GM21367 (cell line): ENCODE results near the gene TMEM59.
"Not testable (repeated sequence)": the region's sequence is repeated elsewhere in the genome, so short reads cannot be mapped to it uniquely, and the experiment has no call there.

Experiments
- ATAC-seq: cut with Tn5 transposase; IDR thresholded peaks from one replicate; pipeline ENCODE4 v1.9.1; 2021; ENCODE audit not compliant: unreplicated experiment

TMEM59 gene

GRCh38 chr1:54013393-54014008 is 39.5 kb downstream of the TMEM59 start:
- ATAC-seq: no peak

DNA sequence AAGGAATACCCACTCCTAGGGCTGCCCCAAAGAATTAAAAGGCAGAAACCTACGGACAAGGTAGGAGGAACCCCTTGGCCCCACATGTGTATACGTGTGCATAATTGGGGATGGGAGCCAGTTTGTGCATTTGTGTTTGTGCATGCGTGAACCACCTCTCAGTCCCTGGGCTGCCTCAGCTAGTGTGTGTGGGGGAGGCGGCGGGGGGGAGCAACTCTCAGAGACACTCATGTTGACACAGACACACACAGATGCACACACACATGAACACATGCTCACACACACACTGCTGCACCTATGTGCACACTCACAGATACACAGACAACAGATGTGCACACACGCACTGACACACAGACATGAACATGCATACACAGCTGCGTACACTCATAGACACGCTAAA is 40.1 kb downstream of the TMEM59 start:
- no peak for ATAC-seq

- ATAC-seq: no peak
Measured at GRCh38 chr1:54012008-54012325, 41.0 kb downstream of the TMEM59 start.

- no peak for ATAC-seq
Measured at GRCh38 chr1:54011316-54012007, 41.5 kb downstream of the TMEM59 start.

DNA sequence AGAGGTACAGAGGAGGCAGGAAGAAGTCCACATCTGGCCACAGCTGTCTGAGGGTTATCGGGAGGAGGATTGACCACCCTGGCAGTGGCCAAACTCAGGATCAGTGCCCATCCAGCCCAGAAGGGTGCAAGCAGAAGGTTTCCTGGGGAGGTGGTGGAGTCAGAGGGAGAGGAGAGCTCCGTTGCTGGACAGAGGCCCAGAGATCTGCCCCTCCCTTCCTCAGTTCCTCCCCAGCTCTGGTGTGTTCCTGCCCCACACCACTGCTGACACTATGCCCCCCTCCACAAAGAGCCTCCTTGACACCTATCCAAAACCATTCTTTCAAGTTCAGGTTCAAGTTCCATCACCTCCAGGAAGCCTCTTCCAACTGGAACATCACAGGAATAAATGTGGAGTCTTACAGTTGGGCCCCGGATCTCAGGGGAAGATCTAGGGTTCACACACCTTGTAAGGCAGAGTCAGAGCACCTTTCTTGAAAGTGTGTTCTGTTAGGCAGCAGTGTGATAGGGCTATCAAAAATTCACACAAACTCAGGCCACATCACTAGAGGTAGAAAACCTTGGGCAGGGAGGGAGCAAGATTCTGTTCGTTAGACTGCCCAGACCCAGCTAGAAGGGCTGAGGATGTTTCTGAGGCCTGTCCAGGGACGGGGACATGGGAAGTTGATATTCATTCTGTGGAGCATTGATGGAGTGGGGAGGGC is 42.4 kb downstream of the TMEM59 start:
- no peak for ATAC-seq

- ATAC-seq: no peak
Measured at GRCh38 chr1:54009406-54009805, 43.6 kb downstream of the TMEM59 start.

DNA sequence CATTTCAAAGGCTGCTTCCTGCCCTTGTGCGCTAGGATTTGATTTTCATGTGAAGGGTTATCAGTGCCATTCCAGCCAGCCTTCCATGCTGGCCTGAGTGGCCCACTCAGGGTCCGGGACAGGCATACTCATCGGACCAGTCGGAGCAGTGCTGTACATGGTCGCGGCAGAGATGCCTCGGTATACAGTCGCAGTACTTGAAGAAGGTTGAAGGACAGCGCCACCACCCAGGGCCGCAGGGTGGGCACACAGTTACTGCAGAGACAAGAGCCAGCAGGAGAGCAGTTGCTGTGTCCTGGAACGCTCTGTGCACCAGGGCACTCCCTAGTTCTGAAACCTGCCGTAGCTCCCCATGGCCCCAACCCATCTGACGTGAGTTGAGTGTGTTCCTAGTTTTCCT is 44.1 kb downstream of the TMEM59 start:
- no peak for ATAC-seq

DNA sequence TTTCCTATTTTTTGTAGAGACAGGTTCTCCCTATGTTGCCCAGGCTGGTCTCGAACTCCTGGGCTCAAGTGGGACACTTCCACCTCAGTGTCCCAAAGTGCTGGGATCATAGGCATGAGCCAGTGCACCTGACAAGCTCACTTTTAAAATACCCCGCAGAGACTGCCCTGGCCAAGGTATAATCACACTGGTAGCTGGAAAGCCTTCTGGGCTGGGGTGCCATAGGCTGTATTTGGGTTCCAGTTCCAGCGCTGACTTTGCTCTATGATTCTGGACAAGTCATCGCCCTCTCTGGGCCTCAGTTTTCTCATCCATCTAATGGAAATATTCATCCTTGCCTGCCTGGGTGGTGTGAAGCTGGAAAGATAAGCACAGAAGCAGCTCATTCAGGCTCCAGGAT is 45.4 kb downstream of the TMEM59 start:
- ATAC-seq: no peak

DNA sequence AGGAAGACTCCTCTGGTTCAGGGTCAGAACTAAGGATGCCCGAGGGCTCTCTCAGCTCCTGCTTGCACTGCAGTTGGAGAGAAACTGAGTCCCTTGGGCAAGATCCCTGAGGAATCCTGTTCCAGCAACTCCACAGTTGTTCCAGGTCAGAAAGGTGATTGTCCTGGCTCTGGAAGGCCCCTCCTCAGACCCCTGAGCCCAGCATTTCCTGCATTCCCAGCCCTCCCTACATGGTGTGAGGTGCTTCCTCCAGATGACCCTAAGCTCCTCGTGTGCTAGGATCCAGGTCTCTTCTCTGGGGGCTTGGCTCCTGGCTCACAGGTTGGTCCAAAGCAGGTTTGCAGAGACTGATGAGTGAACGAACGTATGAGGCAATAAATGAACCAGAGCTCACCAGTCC is 46.5 kb downstream of the TMEM59 start:
- no peak for ATAC-seq

DNA sequence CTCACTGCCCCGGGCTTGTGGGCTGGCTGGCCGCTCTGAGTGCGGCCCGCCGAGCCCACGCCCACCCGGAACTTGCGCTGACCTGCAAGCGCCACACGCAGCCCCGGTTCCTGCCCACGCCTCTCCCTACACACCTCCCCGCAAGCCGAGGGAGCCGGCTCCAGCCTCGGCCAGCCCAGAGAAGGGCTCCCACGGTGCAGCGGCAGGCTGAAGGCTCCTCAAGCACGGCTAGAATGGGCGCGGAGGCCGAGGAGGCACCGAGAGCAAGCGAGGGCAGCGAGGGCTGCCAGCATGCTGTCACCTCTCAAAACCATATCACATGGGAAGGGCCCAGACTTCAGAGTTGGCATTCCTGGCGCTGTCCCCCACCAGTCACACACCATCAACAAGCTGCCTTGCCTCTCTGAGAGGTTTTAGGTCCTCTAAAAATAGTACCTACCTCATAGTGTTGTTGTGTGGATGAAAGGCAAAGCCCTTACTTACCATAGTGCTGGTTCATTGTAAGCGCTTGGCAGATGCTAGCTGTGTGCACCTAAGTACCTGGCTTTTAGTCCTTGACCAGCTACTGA is 48.4 kb downstream of the TMEM59 start:
- no peak for ATAC-seq

DNA sequence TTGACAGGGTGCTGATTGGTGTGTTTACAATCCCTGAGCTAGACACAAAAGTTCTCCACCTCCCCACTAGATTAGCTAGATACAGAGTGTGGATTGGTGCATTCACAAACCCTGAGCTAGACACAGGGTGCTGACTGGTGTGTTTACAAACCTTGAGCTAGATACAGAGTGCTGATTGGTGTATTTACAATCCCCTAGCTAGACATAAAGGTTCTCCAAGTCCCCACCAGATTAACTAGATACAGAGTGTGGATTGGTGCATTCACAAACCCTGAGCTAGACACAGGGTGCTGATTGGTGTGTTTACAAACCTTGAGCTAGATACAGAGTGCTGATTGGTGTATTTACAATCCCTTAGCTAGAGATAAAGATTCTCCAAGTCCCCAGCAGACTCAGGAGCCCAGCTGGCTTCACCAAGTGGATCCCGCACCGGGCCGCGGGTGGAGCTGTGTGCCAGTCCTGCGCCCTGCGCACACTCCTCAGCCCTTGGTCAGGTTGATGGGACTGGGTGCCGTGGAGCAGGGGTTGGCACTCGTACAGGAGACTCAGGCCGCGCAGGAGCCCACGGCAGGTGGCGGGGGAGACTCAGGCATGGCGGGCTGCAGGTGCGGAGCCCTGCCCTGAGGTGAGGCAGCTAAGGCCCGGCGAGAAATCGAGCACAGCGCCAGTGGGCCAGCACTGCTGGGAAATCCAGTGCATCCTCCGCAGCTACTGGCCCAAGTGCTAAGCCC is 49.1 kb downstream of the TMEM59 start:
- ATAC-seq: not testable (repeated sequence)

- ATAC-seq: no peak
Measured at GRCh38 chr1:54003249-54003646, 49.8 kb downstream of the TMEM59 start.

- ATAC-seq: no peak
Measured at GRCh38 chr1:54002544-54003248, 50.3 kb downstream of the TMEM59 start.

DNA sequence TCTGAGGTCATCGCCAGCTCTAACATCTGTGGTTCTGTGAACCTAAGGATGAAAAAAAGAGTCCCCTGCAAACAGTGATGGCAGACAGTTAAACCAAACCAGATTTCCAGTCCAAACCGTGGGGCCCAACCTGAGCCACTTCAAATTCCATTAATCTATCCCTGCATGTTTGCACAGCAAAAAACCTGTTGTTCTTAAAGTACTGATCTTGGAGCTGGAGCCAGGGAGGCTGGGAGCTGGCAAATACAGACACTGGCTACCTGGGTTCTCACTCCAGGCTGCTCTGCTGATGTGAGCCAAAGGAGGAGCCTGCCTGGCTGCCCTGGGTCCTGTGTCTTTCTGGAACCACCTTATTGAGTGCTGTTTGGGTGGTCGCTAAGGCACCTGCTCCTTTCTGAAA is 51.4 kb downstream of the TMEM59 start:
- ATAC-seq: no peak

DNA sequence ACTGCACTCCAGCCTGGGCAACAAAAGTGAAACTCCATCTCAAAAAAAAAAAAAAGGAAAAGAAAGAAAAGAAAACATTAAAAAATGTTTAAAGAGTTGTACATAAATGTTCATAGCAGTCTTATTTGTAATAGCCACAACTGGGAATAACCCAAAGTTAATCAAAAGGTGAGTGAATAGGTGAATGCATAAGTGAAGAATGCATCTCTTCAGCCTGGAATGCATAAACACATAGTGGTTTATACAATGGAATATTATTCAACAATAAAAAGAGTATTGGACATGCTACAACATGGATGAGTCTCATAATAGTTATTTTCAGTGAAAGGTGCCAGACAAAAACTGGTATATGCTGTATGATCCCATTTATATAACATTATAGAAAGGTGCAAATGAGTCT is 53.1 kb downstream of the TMEM59 start:
- ATAC-seq: no peak

DNA sequence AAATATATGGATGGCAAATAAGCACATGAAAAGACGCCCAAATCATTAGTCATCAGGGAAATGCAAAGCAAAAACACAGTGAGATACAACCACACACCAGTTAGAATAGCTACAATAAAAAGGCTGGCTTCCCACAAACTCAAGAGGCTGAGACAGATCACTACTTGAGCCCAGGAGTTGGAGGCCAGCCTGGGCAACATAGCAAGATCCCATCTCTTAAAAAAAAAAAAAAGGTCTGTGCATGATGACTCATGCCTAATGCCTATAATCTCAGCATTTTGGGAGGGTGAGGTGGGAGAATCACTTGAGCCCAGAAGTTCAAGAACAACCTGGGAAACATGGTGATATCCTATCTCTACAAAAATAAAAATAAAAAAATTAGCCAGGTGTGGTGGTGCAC is 54.8 kb downstream of the TMEM59 start:
- ATAC-seq: no peak

DNA sequence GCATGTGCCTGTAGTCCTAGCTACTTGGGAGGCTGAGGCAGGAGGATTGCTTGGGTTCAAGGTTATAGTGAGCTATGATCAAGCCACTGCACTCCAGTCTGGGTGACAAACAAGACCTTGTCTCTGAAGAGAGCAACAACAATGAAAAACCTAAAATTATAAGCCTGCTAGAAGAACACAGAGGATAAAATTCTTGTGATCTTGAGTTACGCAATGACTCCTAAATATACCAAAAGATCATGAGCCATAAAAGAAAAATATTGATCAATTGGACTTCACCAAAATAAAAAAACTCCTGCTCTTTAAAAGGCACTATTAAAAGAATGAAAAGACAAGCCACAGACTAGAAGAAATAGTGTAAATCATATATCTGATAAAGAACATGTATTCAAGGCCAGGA is 57.3 kb downstream of the TMEM59 start:
- ATAC-seq: no peak

DNA sequence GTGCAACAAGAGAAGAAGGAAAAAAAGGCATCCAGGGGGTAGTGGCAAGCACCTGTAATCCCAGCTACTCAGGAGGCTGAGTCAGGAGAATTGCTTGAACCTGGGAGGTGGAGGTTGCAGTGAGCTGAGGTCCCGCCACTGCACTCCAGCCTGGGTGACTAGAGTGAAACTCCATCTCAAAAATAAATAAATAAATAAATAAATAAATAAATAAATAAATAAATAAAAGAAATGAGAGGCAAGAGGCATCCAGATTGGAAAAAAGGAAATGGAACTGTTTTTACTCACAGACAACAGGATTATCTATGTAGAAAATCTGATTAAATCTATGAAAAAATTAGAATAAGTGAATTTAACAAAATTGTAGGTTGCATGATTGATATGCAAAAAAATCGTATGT is 58.5 kb downstream of the TMEM59 start:
- ATAC-seq: not testable (repeated sequence)

DNA sequence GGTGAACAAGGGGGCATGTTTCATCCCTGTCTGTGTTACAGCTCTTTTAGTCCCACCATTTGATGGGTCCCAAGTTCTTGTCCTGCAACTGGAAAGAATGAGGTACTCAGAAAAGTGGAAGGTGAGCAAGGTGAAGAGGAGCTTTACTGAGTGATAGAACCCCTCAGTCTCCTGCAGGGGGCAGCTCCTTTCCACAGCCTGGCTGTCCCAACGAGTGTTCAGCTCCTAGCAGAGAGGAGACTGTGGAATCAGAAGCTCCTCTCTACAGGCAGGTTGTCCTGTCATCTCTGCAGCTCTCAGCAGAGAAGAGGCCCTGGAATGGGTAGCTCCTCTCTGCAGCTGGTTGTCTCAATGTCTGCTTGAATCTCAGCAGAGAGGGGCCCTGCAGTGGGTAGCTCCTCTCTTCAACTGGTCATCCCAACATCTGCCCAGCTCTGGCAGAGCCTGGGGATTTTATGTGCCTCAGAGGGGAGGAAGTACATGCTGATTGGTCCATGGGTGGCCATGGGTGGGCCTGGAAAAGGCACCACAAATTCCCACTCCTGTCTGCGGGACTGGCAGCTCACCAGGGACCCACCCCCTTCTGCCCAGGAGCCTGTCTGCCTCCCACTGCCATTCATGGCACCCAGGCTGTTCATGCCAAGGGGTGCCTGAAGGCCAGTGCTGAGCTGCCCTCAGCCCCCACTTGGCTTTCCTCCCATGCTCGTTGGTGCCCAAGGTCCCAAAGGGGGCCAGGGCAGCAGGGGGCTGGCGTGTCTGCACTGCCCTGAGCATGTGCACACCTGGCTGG is 60.7 kb downstream of the TMEM59 start:
- no peak for ATAC-seq

DNA sequence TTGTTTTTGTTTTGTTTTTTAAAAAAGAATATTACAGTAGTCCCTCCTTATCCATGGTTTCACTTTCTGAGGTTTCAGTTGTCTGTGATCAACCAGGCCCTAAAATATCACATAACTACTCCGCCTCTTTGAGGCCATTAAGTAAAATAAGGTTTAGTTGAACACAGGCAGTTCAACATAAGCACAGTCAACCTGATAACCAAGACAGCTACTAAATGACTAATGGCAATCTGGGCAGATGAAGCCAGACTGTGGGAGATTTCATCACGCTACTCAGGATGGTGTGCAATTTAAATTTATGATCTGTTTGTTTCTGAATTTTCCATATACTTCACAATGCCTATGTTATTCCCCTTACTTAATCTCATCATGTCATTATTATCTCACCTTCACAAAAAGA is 65.1 kb downstream of the TMEM59 start:
- no peak for ATAC-seq
